ENCODE measurements around the gene DCAF6.

Gene DCAF6

DNA sequence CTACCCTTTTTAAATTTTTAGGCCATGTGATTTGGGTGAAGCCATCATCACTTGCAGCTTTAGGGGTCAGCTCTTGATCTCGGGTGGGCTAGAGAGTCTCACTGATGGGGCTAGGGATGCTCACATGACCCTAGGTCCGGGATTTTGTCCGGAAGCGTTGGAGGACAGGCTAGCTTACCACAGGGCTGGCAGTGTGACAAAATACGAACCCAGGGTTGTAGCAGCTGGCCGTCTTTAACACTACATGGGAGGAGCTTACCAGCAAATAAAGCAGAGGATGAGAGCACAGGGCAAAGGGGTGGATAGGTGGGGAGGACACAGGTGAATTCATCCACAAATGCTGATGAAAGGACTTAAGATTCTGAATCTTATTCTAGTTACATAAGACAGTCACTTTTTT is 178.4 kb downstream of the DCAF6 start:
- no peak for DNase-seq (ENCODE audit: extremely low spot score)
- POLR2A ChIA-PET: interaction anchor here (0.6 kb wide), 1 partner anchor 33 kb away, joined by 3 read pairs; no protein-coding TSS in a partner anchor
- CTCF ChIA-PET: interaction anchor here (0.6 kb wide), 1 partner anchor 424 kb away, joined by 3 read pairs; no protein-coding TSS in a partner anchor
- no peak for TF ChIP-seq ARNT (IDR thresholded peaks at IDR 0.05)
- no peak for TF ChIP-seq BHLHE40 (IDR thresholded peaks at IDR 0.05; ENCODE audit: borderline replicate concordance)
- TF ChIP-seq CTBP1 (IDR thresholded peaks at IDR 0.05; ENCODE audit: borderline replicate concordance): no peak
- TF ChIP-seq FOXM1 (IDR thresholded peaks at IDR 0.05; ENCODE audit: borderline replicate concordance): no peak
- TF ChIP-seq, protein P1, sequence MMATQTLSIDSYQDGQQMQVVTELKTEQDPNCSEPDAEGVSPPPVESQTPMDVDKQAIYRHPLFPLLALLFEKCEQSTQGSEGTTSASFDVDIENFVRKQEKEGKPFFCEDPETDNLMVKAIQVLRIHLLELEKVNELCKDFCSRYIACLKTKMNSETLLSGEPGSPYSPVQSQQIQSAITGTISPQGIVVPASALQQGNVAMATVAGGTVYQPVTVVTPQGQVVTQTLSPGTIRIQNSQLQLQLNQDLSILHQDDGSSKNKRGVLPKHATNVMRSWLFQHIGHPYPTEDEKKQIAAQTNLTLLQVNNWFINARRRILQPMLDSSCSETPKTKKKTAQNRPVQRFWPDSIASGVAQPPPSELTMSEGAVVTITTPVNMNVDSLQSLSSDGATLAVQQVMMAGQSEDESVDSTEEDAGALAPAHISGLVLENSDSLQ (IDR thresholded peaks at IDR 0.05): no peak
- no peak for TF ChIP-seq HDGF (IDR thresholded peaks at IDR 0.05; ENCODE audit: borderline replicate concordance)
- no peak for TF ChIP-seq ZNF384 (IDR thresholded peaks at IDR 0.05)
- TF ChIP-seq SUZ12 (IDR thresholded peaks at IDR 0.05): no peak
- no peak for TF ChIP-seq FOXA1 (IDR thresholded peaks at IDR 0.05)
- no peak for TF ChIP-seq SP1 (IDR thresholded peaks at IDR 0.05)
- no peak for TF ChIP-seq TARDBP (IDR thresholded peaks at IDR 0.05)
- TF ChIP-seq FOXK2 (IDR thresholded peaks at IDR 0.05): no peak
- TF ChIP-seq NFRKB (IDR thresholded peaks at IDR 0.05): no peak
- no peak for TF ChIP-seq L3MBTL2 (conservative IDR thresholded peaks at IDR 0.05)
- no peak for TF ChIP-seq ELF4 (IDR thresholded peaks at IDR 0.05)
- no peak for TF ChIP-seq LEF1 (IDR thresholded peaks at IDR 0.05; ENCODE audit: borderline replicate concordance)

DNA sequence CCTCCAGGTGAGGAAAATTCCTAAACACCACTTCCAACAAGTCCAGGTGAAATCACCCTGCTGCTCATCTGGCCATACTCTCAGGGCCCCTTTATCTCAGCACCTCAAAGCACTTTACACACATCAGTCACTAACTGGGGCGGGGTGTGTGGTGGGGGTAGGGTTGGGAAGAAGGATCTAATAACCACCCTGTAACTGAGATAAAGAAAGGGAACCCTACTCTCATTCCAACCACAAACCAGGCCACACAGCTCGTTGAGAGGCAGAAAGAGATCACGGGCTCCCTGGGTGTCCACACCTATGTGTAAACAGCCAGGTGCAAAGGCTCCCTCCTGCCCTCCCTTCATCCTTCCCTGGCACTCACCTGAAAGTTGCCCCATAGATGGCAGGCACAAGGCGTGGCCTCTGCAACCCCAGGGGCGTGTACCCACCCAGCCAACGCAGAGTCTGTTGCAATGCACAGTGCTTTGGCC is 179.9 kb downstream of the DCAF6 start:
- POLR2A ChIA-PET: no interaction called here
- CTCF ChIA-PET: no interaction called here
- TF ChIP-seq BHLHE40 (IDR thresholded peaks at IDR 0.05; ENCODE audit: borderline replicate concordance) (no peak), CTBP1 (IDR thresholded peaks at IDR 0.05; ENCODE audit: borderline replicate concordance) (no peak), L3MBTL2 (conservative IDR thresholded peaks at IDR 0.05) (no peak), ELF4 (IDR thresholded peaks at IDR 0.05) (no peak), NFRKB (IDR thresholded peaks at IDR 0.05) (no peak), SP1 (IDR thresholded peaks at IDR 0.05) (no peak), TARDBP (IDR thresholded peaks at IDR 0.05) (no peak), SUZ12 (IDR thresholded peaks at IDR 0.05) (no peak), FOXA1 (IDR thresholded peaks at IDR 0.05) (no peak), HDGF (IDR thresholded peaks at IDR 0.05; ENCODE audit: borderline replicate concordance) (no peak)
- TF ChIP-seq, protein P1 (IDR thresholded peaks at IDR 0.05): no peak
- no peak for DNase-seq (ENCODE audit: extremely low spot score)

DNA sequence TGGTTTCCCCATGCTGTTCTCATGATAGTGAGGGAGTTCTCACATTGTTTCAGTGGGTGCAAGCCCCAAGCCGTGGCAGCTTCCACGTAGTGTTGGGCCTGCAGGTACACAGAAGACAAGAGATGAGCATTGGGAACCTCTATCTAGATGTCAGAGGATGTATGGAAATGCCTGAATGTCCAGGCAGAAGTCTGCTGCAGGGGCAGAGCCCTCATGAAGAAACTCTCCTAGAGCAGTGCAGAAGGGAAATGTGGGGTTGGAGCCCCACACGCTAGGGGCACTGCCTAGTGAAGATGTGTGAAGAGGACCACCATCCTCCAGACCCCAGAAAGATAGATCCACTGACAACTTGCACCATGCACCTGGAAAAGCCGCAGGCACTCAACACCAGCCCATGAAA is 183.3 kb downstream of the DCAF6 start:
- ChIA-PET CTCF (interaction anchor here (0.6 kb wide), 1 partner anchor 16 kb away, joined by 4 read pairs; no protein-coding TSS in a partner anchor), POLR2A (no interaction called here)
- TF ChIP-seq FOXK2 (IDR thresholded peaks at IDR 0.05) (no peak), ZNF384 (IDR thresholded peaks at IDR 0.05) (no peak), ARNT (IDR thresholded peaks at IDR 0.05) (no peak), BHLHE40 (IDR thresholded peaks at IDR 0.05; ENCODE audit: borderline replicate concordance) (no peak), FOXM1 (IDR thresholded peaks at IDR 0.05; ENCODE audit: borderline replicate concordance) (no peak), HDGF (IDR thresholded peaks at IDR 0.05; ENCODE audit: borderline replicate concordance) (no peak), FOXA1 (IDR thresholded peaks at IDR 0.05) (no peak), LEF1 (IDR thresholded peaks at IDR 0.05; ENCODE audit: borderline replicate concordance) (no peak)
- TF ChIP-seq, protein P1 (IDR thresholded peaks at IDR 0.05): no peak

DNA sequence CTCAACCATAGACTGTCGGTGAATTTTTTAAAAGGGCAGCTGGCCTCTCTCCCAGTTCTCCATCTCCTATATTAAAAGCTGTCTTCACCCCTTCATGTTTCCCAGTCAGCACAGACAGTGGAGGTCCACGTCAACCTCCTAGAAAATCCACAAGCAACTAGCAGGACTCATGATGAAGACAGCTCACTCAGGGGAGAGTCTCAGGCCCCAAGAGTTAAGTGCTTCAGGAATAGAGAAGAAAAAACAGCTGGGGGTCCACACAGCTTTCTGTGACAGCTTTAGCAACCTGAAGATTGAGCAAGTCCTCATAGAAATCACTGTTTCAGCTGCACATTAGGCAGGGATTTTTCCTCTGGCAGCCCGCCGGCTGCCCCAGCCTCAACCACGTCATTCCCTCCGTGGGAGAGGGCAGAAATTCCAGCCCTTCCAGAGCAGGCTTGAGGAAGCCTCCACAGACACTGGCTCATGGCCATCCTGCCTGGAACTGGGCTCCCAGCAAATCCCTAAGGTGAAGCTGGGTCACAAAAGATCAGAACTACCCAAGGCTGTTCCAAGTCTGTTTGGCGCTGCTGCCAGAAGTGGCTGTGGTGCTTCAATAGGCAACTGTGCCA is 185.0 kb downstream of the DCAF6 start:
- ChIA-PET CTCF (interaction anchor here (0.9 to 1.5 kb wide), 2 partner anchors 24 to 39 kb away, joined by 3 to 5 read pairs; no protein-coding TSS in a partner anchor), POLR2A (no interaction called here)
- TF ChIP-seq SP1 (IDR thresholded peaks at IDR 0.05): no peak
- no peak for TF ChIP-seq L3MBTL2 (conservative IDR thresholded peaks at IDR 0.05)
- TF ChIP-seq BHLHE40 (IDR thresholded peaks at IDR 0.05; ENCODE audit: borderline replicate concordance): no peak
- no peak for TF ChIP-seq TARDBP (IDR thresholded peaks at IDR 0.05)
- TF ChIP-seq SUZ12 (IDR thresholded peaks at IDR 0.05): no peak
- no peak for TF ChIP-seq ELF4 (IDR thresholded peaks at IDR 0.05)
- TF ChIP-seq NFRKB (IDR thresholded peaks at IDR 0.05): no peak
- no peak for DNase-seq (ENCODE audit: extremely low spot score)

More for the DNA sequence above, 183.3 kb downstream of the DCAF6 start:
- no peak for DNase-seq (ENCODE audit: extremely low spot score)

DNA sequence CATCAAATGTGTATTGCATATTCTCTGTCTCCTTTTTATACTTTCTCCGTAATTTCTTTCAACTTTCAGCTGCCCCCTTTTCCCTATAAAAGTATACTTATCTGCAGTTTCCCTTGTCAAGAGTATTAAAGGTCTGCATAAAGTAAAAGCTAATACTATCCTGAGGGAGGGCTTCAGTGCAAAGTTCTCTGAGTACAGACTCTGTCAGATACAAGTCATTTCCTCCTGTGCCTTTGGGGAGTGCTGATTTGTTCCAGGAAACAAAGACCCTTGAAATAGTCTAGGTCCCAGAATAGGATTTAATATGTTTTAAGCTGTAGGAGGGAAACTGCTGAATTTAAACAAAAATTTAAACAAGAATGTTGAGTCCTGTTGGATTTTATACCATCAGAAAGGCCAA is 188.6 kb downstream of the DCAF6 start:
- CTCF ChIA-PET: interaction anchor here (1.3 kb wide), 1 partner anchor 10 kb away, joined by 3 read pairs; no protein-coding TSS in a partner anchor
- TF ChIP-seq TARDBP (IDR thresholded peaks at IDR 0.05): no peak
- no peak for TF ChIP-seq ARNT (IDR thresholded peaks at IDR 0.05)
- no peak for TF ChIP-seq ZNF384 (IDR thresholded peaks at IDR 0.05)
- no peak for TF ChIP-seq L3MBTL2 (conservative IDR thresholded peaks at IDR 0.05)
- no peak for TF ChIP-seq ELF4 (IDR thresholded peaks at IDR 0.05)
- TF ChIP-seq FOXK2 (IDR thresholded peaks at IDR 0.05): no peak
- TF ChIP-seq, protein P1 (IDR thresholded peaks at IDR 0.05): no peak
- TF ChIP-seq HDGF (IDR thresholded peaks at IDR 0.05; ENCODE audit: borderline replicate concordance): no peak
- no peak for TF ChIP-seq SUZ12 (IDR thresholded peaks at IDR 0.05)
- no peak for TF ChIP-seq LEF1 (IDR thresholded peaks at IDR 0.05; ENCODE audit: borderline replicate concordance)
- TF ChIP-seq BHLHE40 (IDR thresholded peaks at IDR 0.05; ENCODE audit: borderline replicate concordance): no peak
- no peak for DNase-seq (ENCODE audit: extremely low spot score)
- POLR2A ChIA-PET: interaction anchor here (1.6 kb wide), 1 partner anchor 10 kb away, joined by 4 read pairs; no protein-coding TSS in a partner anchor

All from HEK293T (cell line).